Measurements from ENCODE around the gene TH. TPM values are rescaled to one million over a fixed set of nuclear protein-coding genes. Genes with fewer than 3 reads are reported as not detected.

Gene TH
- total and polyA plus RNA-seq, 2 of the 8 experiments (the other 6 are each of a cell fraction or from before 2014, with no cell fraction given): 0.09 TPM; not detected in 1

DNA sequence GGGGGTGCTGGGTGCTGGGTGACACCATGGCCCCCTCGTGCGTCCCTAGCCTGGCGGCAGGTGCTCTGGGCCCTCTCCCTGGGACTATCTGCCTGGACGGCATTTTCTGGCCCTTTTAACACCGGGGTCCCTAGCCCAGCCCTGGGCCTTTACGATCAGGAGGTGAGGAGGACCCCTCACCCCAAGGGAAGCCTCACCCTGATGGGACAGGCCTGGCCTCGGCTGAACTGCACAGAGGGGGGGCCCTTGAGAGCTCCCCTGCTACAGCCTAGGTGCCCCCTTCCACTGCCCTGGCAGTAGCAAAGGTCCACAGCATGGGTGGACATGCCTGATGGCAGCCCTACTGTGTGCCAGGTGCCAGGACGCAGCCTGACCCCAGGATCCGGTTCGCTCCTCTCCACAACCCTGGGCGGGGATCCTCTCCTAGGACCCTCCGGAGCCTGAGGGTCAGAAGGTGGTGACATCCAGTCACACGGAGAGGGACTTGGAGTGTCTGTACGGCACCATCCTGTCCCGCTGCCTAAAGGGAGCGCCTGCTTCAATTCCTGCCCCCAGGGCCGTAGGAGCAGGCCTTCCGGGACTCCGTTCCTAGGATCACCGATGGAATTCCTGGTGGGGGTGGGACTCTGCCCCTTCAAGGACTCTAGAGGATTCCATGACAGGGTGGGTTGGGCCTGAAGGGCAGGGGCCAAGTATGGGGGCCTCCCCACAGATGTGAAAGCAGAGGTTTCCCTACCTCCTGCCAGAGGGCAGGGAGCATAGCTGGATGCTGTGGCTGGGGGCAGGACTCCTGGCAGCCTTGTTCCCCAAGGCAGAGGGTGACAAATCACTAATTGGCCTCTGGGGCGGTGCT lies 33.0 kb upstream of the TH start:
- no peak overlapping the region for H2AK5ac ChIP-seq (ENCODE audit: low read depth, low read length)
- 92% methylated on average over 16 of the region's 21 CpGs; no CpG with 5 or more reads in 1 of the 2 experiments for WGBS, 2 experiments (ENCODE audit: extremely low coverage in 1 of 2, insufficient coverage in 1 of 2, insufficient read length in 1 of 2, insufficient replicate concordance in 2 of 2, low coverage in 1 of 2, low lambda C conversion rate in 2 of 2, missing lambda C conversion rate in 1 of 2)
- POLR2A ChIA-PET (ENCODE audit: partially characterized antibody): interaction anchor here (1.0 to 1.6 kb wide), 2 partner anchors 10 to 101 kb away, joined by 3 read pairs; no protein-coding TSS in a partner anchor

More for the DNA sequence above, 33.0 kb upstream of the TH start:
- Histone ChIP-seq H2AFZ (ENCODE audit: low read length) (no peak overlapping the region), H4K5ac (ENCODE audit: insufficient read length, low read depth, low read length) (no peak overlapping the region), H4K8ac (ENCODE audit: extremely low read depth, insufficient read depth, low read length) (peak overlapping the region; percentile 51; the same call in 1 of the 2 replicates), H3K4ac (replicated peaks; ENCODE audit: insufficient read length, low read depth, low read length) (no peak overlapping the region), H3K4me2 (ENCODE audit: insufficient read depth in 1 of 2, low read depth in 2 of 2, low read length in 2 of 2) (no peak overlapping the region), H4K91ac (replicated peaks; ENCODE audit: insufficient read length, low read length) (no peak overlapping the region), H3K79me2 (ENCODE audit: control insufficient read depth in 1 of 2, insufficient read depth in 2 of 2, low read length in 2 of 2) (no peaks in the 10 kb centered on the region), H3K56ac (replicated peaks; ENCODE audit: insufficient read length, low read depth, low read length) (no peak overlapping the region), H2BK12ac (ENCODE audit: low read depth, low read length) (no peak overlapping the region), H3K23me2 (ENCODE audit: low read depth, low read length) (peaks cover 3% of the 10 kb centered on the region; the same call in 1 of the 2 replicates), H3K18ac (ENCODE audit: extremely low read depth, low read length) (no peak overlapping the region), H3K4me3 (ENCODE audit: extremely low read depth in 1 of 4, insufficient read depth in 2 of 4, low read depth in 3 of 4, low read length in 4 of 4) (no peak overlapping the region), H3K14ac (ENCODE audit: insufficient read length) (no peak overlapping the region), H2BK20ac (ENCODE audit: low read length) (no peak overlapping the region), H3K9ac (replicated peaks in 1 of 4; ENCODE audit: extremely low read depth in 1 of 4, low read depth in 3 of 4, low read length in 3 of 4) (no peak overlapping the region), H3K4me1 (replicated peaks in 1 of 4; ENCODE audit: control insufficient read depth in 3 of 4, insufficient read depth in 4 of 4, low read length in 3 of 4) (no peaks in the 10 kb centered on the region; a peak in 1 of 7 replicates), H3K23ac (ENCODE audit: insufficient read length) (no peak overlapping the region), H3K27ac (ENCODE audit: low read depth, low read length) (no peak overlapping the region), H3K27me3 (replicated peaks in 1 of 4; ENCODE audit: control insufficient read depth in 3 of 4, extremely low read depth in 1 of 4, insufficient read depth in 3 of 4, low read length in 3 of 4) (no peaks in the 10 kb centered on the region), H2BK5ac (ENCODE audit: low read depth, low read length) (no peak overlapping the region), H2BK120ac (replicated peaks; ENCODE audit: low read depth, low read length) (no peak overlapping the region), H4K20me1 (replicated peaks in 1 of 2; ENCODE audit: control insufficient read depth in 1 of 2, insufficient read depth in 2 of 2, low read length in 2 of 2) (no peaks in the 10 kb centered on the region), H2BK15ac (ENCODE audit: low read length) (no peak overlapping the region), H3K79me1 (ENCODE audit: low read depth, low read length) (no peaks in the 10 kb centered on the region), H3K36me3 (ENCODE audit: control insufficient read depth in 2 of 4, insufficient read depth in 4 of 4, low read length in 3 of 4) (no peaks in the 10 kb centered on the region), H3K9me3 (ENCODE audit: insufficient read depth in 2 of 2, low read depth in 1 of 2, low read length in 1 of 2) (no peaks in the 10 kb centered on the region)
- no peak for FAIRE-seq
- peak in 1 of 2 experiments; percentile 44 for DNase-seq (ENCODE audit: low read depth in 1 of 2, low spot score in 2 of 2)
- CTCF ChIA-PET (ENCODE audit: partially characterized antibody): interaction anchor here (2.0 to 8.6 kb wide), 2 partner anchors 10 to 95 kb away, joined by 11 to 248 read pairs; partner anchors contain the start of genes C11orf21 and TSPAN32
- no peak for TF ChIP-seq SIX5 (IDR thresholded peaks at IDR 0.05; ENCODE audit: low read depth, low read length)
